ENCODE data around the gene NCKAP5.

Gene NCKAP5

GRCh38 chr2:133532919-133533318 is 35.3 kb downstream of the NCKAP5 start:
- in situ Hi-C loops (cut with MboI; ENCODE audit: low sequenced_read_pairs, unreplicated experiment): no loop called here
- no peak for DNase-seq (ENCODE audit: low spot score)
- no peak for TF ChIP-seq CTCF (IDR thresholded peaks at IDR 0.05; ENCODE audit: borderline replicate concordance, control extremely low read depth, extremely low read depth, insufficient read depth, missing control alignments)

- in situ Hi-C loops (cut with MboI; ENCODE audit: low sequenced_read_pairs, unreplicated experiment): no loop called here
- DNase-seq (ENCODE audit: low spot score): no peak
- no peak for TF ChIP-seq CTCF (IDR thresholded peaks at IDR 0.05; ENCODE audit: borderline replicate concordance, control extremely low read depth, extremely low read depth, insufficient read depth, missing control alignments)
These were observed 36.9 kb downstream of the NCKAP5 start for GRCh38 chr2:133531382-133531781.

GRCh38 chr2:133530645-133531044 is 37.6 kb downstream of the NCKAP5 start:
- no peak for TF ChIP-seq CTCF (IDR thresholded peaks at IDR 0.05; ENCODE audit: borderline replicate concordance, control extremely low read depth, extremely low read depth, insufficient read depth, missing control alignments)
- in situ Hi-C loops (cut with MboI; ENCODE audit: low sequenced_read_pairs, unreplicated experiment): no loop called here
- DNase-seq (ENCODE audit: low spot score): no peak

- no peak for TF ChIP-seq CTCF (IDR thresholded peaks at IDR 0.05; ENCODE audit: borderline replicate concordance, control extremely low read depth, extremely low read depth, insufficient read depth, missing control alignments)
- in situ Hi-C loops (cut with MboI; ENCODE audit: low sequenced_read_pairs, unreplicated experiment): no loop called here
- no peak for DNase-seq (ENCODE audit: low spot score)
These were observed 41.5 kb downstream of the NCKAP5 start for GRCh38 chr2:133526530-133527300.

DNA sequence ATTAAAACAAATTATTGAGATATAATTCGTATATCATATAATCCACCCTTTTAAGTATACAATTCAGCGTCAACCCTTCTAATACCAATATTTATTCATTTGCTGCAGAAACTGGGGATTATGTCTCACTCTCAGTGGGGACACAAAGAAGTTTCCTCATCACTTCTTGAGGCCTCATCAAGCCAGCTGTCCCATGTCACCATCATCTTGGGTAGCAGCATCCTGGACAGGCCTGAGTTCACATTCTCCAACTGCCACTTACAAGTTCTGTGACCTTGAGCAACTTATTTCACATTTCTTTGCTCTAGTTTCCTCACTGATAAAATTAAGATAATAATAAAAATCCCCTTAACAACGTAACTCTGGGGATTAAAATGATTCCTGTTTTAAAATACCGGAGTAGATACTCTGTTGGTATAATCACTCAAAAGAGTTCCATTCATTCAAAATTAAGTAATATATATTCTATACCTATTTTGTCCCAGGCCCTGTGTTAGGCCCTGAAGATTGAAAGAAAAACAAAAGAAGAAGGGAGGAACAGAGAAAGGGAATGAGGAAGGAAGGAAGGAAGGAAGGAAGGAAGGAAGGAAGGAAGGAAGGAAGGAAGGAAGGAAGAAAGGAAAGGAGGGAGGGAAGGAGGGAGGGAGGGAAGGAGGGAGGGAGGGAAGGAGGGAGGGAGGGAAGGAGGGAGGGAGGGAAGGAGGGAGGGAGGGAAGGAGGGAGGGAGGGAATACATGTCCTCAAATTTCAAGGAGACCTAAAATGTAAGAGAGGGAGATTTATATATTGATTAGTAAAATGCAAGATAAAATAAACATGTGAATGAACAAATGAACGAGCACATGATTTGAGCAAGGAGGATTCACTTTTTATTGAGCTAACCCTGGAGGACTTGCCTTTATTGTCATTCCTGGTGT is 42.4 kb downstream of the NCKAP5 start:
- no peak for TF ChIP-seq CTCF (IDR thresholded peaks at IDR 0.05; ENCODE audit: borderline replicate concordance, control extremely low read depth, extremely low read depth, insufficient read depth, missing control alignments)
- no peak for DNase-seq (ENCODE audit: low spot score)
- in situ Hi-C loops (cut with MboI; ENCODE audit: low sequenced_read_pairs, unreplicated experiment): no loop called here

- no peak for TF ChIP-seq CTCF (IDR thresholded peaks at IDR 0.05; ENCODE audit: borderline replicate concordance, control extremely low read depth, extremely low read depth, insufficient read depth, missing control alignments)
- in situ Hi-C loops (cut with MboI; ENCODE audit: low sequenced_read_pairs, unreplicated experiment): no loop called here
- no peak for DNase-seq (ENCODE audit: low spot score)
These were observed 43.2 kb downstream of the NCKAP5 start for GRCh38 chr2:133525090-133525489.
